ENCODE data around the gene INKA2. TPM values are rescaled to one million over a fixed set of nuclear protein-coding genes. Genes with fewer than 3 reads are reported as not detected.
A peak's percentile ranks its signal among the peaks of the same experiment; 100 is the strongest.
"Not testable (repeated sequence)": the region's sequence is repeated elsewhere in the genome, so short reads cannot be mapped to it uniquely, and the experiment has no call there.

INKA2 gene
- total RNA-seq, 1 donor from 2014 or later, result 2.6 TPM

GRCh38 chr1:111743679-111744101 lies 4.5 kb upstream of the INKA2 start:
- H3K9me3 Mint-ChIP-seq, result no peaks in the 10 kb centered on the region
- H3K4me1 Mint-ChIP-seq, result peaks cover 21% of the 10 kb centered on the region
- no peak overlapping the region for H3K27ac Mint-ChIP-seq
- no peak overlapping the region for H3K4me3 Mint-ChIP-seq
- intact Hi-C loops (cut with micrococcal nuclease), result no loop called here
- DNase-seq, result no peak
- no peaks in the 10 kb centered on the region for H3K36me3 Mint-ChIP-seq (ENCODE audit: low read depth)
- peaks cover 41% of the 10 kb centered on the region for H3K27me3 Mint-ChIP-seq

- DNase-seq, result no peak
Measured at GRCh38 chr1:111742938-111743549, 3.8 kb upstream of the INKA2 start.

GRCh38 chr1:111742292-111742691 lies 3.1 kb upstream of the INKA2 start:
- H3K4me3 Mint-ChIP-seq; H3K36me3 Mint-ChIP-seq (ENCODE audit: low read depth); H3K9me3 Mint-ChIP-seq; H3K27ac Mint-ChIP-seq; DNase-seq; intact Hi-C loops (cut with micrococcal nuclease): not testable (repeated sequence)
- Mint-ChIP-seq H3K4me1 (peaks cover 24% of the 10 kb centered on the region), H3K27me3 (peaks cover 49% of the 10 kb centered on the region)

More at GRCh38 chr1:111742938-111743549, 3.8 kb upstream of the INKA2 start:
- H3K36me3 Mint-ChIP-seq (ENCODE audit: low read depth), result no peaks in the 10 kb centered on the region
- intact Hi-C loops (cut with micrococcal nuclease), result no loop called here
- H3K27ac Mint-ChIP-seq, result no peak overlapping the region
- H3K27me3 Mint-ChIP-seq, result peaks cover 42% of the 10 kb centered on the region
- H3K9me3 Mint-ChIP-seq, result no peaks in the 10 kb centered on the region
- H3K4me1 Mint-ChIP-seq, result peaks cover 22% of the 10 kb centered on the region
- no peak overlapping the region for H3K4me3 Mint-ChIP-seq

GRCh38 chr1:111739925-111740765 lies 950 bp upstream of the INKA2 start:
- peak; percentile 74 for DNase-seq
- H3K27me3 Mint-ChIP-seq, result peaks cover 54% of the 10 kb centered on the region
- no peaks in the 10 kb centered on the region for H3K9me3 Mint-ChIP-seq
- no peak overlapping the region for H3K27ac Mint-ChIP-seq
- no peaks in the 10 kb centered on the region for H3K36me3 Mint-ChIP-seq (ENCODE audit: low read depth)
- intact Hi-C loops (cut with micrococcal nuclease), result loop anchor here (1.0 to 5.0 kb wide), 3 partner anchors 15 to 1103 kb away; partner anchors contain the start of gene DDX20
- H3K4me3 Mint-ChIP-seq, result peak overlapping the region; percentile 96
- peaks cover 21% of the 10 kb centered on the region for H3K4me1 Mint-ChIP-seq

- Mint-ChIP-seq H3K9me3 (no peaks in the 10 kb centered on the region), H3K27me3 (peaks cover 48% of the 10 kb centered on the region), H3K36me3 (ENCODE audit: low read depth) (no peaks in the 10 kb centered on the region), H3K4me3 (peak overlapping the region; percentile 96), H3K27ac (peak overlapping the region; percentile 92), H3K4me1 (peaks cover 24% of the 10 kb centered on the region)
- intact Hi-C loops (cut with micrococcal nuclease), result loop anchor here (1.0 to 5.0 kb wide), 3 partner anchors 17 to 1101 kb away; partner anchors contain the start of gene DDX20
- peak; percentile 89 for DNase-seq
Measured at GRCh38 chr1:111738436-111739193, 580 bp downstream of the INKA2 start.

DNA sequence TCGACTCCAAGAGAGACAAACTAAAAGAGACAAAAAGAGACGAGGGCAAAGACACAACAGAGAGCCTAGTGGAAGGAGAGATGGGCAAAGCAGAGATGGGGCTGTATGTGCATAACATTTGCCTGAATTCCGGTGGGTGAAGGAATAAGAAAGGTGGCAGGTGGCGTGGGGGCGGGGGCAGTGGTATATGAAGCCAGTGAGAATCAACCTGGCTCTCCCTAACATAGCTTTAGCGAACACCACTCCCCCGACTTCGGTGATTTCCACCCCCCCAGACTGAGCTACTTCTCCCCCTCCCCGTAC lies 1.1 kb downstream of the INKA2 start:
- peaks cover 27% of the 10 kb centered on the region for H3K4me1 Mint-ChIP-seq
- peak overlapping the region; percentile 23 for H3K27ac Mint-ChIP-seq

GRCh38 chr1:111737216-111738132 lies 1.7 kb downstream of the INKA2 start:
- intact Hi-C loops (cut with micrococcal nuclease), result loop anchor here (2.0 to 5.0 kb wide), 2 partner anchors 23 to 1100 kb away; no protein-coding TSS in a partner anchor
- H3K36me3 Mint-ChIP-seq (ENCODE audit: low read depth), result no peaks in the 10 kb centered on the region

More for the DNA sequence above, 1.1 kb downstream of the INKA2 start:
- DNase-seq, result no peak
- Mint-ChIP-seq H3K4me3 (peak overlapping the region; percentile 96), H3K27me3 (peaks cover 45% of the 10 kb centered on the region), H3K36me3 (ENCODE audit: low read depth) (no peaks in the 10 kb centered on the region), H3K9me3 (no peaks in the 10 kb centered on the region)
- intact Hi-C loops (cut with micrococcal nuclease), result loop anchor here (2.0 to 5.0 kb wide), 2 partner anchors 23 to 1101 kb away; no protein-coding TSS in a partner anchor

DNA sequence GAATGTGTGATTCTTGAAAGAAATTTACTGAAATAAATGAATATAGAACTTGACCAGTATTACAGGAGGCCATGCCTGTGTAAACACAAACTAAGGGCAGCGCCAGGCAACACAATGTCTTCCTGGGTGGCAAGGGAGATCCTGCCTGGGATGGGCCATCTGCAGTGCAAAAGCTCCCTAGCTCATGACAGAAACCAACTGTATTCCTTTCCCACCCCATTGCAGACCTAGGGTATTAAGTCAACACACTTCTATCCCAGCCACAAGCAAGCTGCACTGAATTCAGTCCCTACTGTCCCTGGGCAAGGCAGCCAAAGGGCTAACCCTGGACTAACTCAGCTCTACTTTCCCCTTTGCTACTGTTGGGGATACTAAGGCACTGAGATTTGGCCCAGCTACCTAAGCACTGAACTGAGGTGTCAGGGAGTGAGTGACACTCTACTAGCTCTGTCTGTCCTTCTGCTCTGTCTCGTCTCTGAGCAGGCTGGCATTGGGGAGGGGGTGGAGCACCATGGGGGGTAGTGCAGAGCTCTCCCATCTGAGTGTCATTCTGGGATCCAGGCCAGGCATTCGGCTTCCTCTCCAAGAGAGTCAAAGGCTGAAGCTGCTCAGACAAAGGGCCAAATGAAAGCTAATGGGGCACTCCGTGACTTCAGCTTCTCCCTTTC lies 2.5 kb downstream of the INKA2 start:
- no peak for DNase-seq
- Mint-ChIP-seq H3K36me3 (ENCODE audit: low read depth) (no peaks in the 10 kb centered on the region), H3K4me3 (peak overlapping the region; percentile 96), H3K9me3 (no peaks in the 10 kb centered on the region), H3K4me1 (peaks cover 28% of the 10 kb centered on the region), H3K27me3 (peaks cover 33% of the 10 kb centered on the region), H3K27ac (no peak overlapping the region)
- intact Hi-C loops (cut with micrococcal nuclease), result loop anchor here (5.0 kb wide), 1 partner anchor 1099 kb away; no protein-coding TSS in a partner anchor

More at GRCh38 chr1:111737216-111738132, 1.7 kb downstream of the INKA2 start:
- H3K27ac Mint-ChIP-seq, result peak overlapping the region; percentile 23
- peaks cover 28% of the 10 kb centered on the region for H3K4me1 Mint-ChIP-seq
- peak overlapping the region; percentile 96 for H3K4me3 Mint-ChIP-seq
- H3K9me3 Mint-ChIP-seq, result no peaks in the 10 kb centered on the region
- H3K27me3 Mint-ChIP-seq, result peaks cover 41% of the 10 kb centered on the region
- DNase-seq, result no peak

DNA sequence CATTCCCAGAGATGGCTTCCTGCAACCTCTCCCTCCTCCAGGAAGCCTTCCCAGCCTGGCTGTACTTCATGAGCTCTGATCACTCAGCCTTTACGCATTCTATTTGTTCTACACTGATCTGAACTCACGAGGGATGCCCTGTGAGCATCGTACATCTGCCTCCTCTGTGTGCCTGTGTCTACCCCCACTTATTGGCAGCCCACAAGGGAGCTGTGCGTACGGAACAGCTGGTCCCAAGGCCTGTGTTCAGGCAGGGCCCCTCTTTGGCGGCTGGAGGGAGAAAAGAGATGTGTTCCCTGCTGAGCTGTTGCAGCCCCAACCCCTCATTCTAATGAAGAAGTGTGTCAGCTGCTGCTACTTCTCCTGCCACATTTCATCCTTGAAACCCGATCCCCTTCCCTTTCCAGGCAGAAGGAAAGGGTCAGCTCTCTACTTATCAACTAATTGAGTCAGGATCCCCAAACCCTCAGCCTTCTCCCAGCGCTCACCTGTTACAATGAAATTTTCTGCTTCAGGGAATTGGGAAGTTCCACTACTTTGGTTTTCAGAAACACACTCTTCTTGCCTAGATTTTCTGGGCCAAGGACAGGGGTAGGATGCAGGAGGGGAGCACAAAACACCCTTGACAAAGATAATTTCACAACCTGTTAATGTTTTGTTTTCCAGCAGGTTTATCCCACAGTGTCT lies 3.2 kb downstream of the INKA2 start:
- intact Hi-C loops (cut with micrococcal nuclease), result loop anchor here (5.0 kb wide), 1 partner anchor 1099 kb away; no protein-coding TSS in a partner anchor

GRCh38 chr1:111735321-111735720 lies 3.9 kb downstream of the INKA2 start:
- no peak overlapping the region for H3K27ac Mint-ChIP-seq
- peaks cover 22% of the 10 kb centered on the region for H3K4me1 Mint-ChIP-seq
- H3K4me3 Mint-ChIP-seq, result no peak overlapping the region
- intact Hi-C loops (cut with micrococcal nuclease), result loop anchor here (5.0 kb wide), 1 partner anchor 1098 kb away; no protein-coding TSS in a partner anchor
- no peaks in the 10 kb centered on the region for H3K9me3 Mint-ChIP-seq
- peaks cover 19% of the 10 kb centered on the region for H3K27me3 Mint-ChIP-seq
- H3K36me3 Mint-ChIP-seq (ENCODE audit: low read depth), result no peaks in the 10 kb centered on the region
- DNase-seq, result no peak

More for the DNA sequence above, 3.2 kb downstream of the INKA2 start:
- Mint-ChIP-seq H3K27me3 (peaks cover 26% of the 10 kb centered on the region), H3K9me3 (no peaks in the 10 kb centered on the region), H3K27ac (no peak overlapping the region), H3K4me3 (no peak overlapping the region), H3K4me1 (peaks cover 28% of the 10 kb centered on the region), H3K36me3 (ENCODE audit: low read depth) (no peaks in the 10 kb centered on the region)
- no peak for DNase-seq

GRCh38 chr1:111734856-111735255 lies 4.3 kb downstream of the INKA2 start:
- H3K4me3 Mint-ChIP-seq, result no peak overlapping the region
- no peak for DNase-seq
- intact Hi-C loops (cut with micrococcal nuclease), result loop anchor here (5.0 kb wide), 1 partner anchor 1098 kb away; no protein-coding TSS in a partner anchor
- H3K27ac Mint-ChIP-seq, result no peak overlapping the region
- H3K27me3 Mint-ChIP-seq, result peaks cover 17% of the 10 kb centered on the region
- H3K4me1 Mint-ChIP-seq, result peaks cover 21% of the 10 kb centered on the region
- H3K36me3 Mint-ChIP-seq (ENCODE audit: low read depth), result no peaks in the 10 kb centered on the region
- no peaks in the 10 kb centered on the region for H3K9me3 Mint-ChIP-seq

DNA sequence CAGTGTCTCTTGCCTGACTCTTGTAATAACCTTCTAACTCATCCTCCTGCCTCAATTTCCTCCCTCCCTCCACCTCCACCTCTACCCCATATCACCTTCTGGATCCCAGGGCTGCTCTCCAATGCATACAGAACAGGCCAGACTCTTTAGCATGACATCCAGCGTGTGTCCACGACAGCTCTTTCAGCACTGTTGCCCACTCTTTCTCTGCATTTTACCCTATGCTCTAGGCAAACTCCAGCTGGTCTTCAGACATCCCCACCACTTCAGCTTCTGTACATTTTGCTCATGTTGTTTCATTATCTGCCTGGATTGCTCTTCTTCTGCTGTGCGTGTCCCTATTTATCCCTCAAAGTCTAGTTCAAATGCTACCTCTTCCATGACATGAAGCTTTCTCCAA lies 4.8 kb downstream of the INKA2 start:
- Mint-ChIP-seq H3K4me3 (no peak overlapping the region), H3K9me3 (no peaks in the 10 kb centered on the region), H3K36me3 (ENCODE audit: low read depth) (no peaks in the 10 kb centered on the region), H3K4me1 (peaks cover 20% of the 10 kb centered on the region), H3K27me3 (peaks cover 15% of the 10 kb centered on the region), H3K27ac (no peak overlapping the region)
- intact Hi-C loops (cut with micrococcal nuclease), result no loop called here
- DNase-seq, result no peak

Measured in activated CD4-positive, alpha-beta T cell treated with anti-CD3 and anti-CD28 coated beads, Interleukin-2, amount 10 ng/mL, durations not matched to agents 24 days and 14 days (primary cell).